NCI-H446 (cell line): Measurements from ENCODE around the gene TNFSF13.
A peak's percentile ranks its signal among the peaks of the same experiment; 100 is the strongest.

Source experiments
- DNase-seq, 2 experiments: peaks; one replicate each; lab custom pipeline; 2025; lab: John Stamatoyannopoulos, UW

The TNFSF13 gene

DNA sequence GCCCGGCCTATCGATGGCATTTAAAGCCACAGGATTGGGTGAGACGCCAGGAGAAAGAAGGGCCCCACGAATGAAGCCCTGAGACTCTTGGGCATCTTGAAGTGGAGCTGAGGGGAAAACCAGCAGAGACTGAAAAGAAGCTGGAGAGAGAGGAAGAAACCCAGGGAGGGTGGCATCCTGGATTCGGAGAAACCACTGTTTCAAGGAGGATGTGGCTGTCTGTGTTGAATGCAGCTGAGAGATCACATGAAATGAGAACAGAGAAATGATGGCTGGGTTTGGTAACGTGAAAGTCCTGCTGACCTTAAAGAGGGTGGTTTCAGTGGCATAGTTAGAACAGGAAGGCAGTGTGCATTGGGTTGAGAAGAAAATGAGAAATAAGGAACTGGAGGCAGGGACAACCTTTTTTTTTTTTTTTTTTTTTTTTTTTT, 5.9 kb upstream of the TNFSF13 start:
- no peak for DNase-seq

DNA sequence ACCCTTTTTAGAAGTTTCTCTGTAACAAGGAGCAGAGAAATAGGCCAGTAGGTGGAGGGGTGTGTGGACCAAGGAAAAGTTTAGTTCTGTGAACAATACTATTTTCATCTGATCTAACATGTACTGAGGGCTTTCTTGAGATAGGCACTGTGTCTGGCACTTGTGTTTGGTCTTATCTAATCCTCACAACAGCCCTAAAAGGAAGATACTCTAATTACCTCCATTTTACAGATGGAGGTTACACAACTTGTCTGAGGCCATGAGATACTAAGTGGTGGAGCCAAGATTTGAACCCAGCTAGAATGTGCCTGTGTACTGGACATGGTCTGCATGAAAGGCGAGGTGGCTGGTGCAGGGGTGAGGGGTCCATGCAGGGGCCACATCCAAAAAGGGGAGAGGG, 5.2 kb upstream of the TNFSF13 start:
- DNase-seq: no peak

DNA sequence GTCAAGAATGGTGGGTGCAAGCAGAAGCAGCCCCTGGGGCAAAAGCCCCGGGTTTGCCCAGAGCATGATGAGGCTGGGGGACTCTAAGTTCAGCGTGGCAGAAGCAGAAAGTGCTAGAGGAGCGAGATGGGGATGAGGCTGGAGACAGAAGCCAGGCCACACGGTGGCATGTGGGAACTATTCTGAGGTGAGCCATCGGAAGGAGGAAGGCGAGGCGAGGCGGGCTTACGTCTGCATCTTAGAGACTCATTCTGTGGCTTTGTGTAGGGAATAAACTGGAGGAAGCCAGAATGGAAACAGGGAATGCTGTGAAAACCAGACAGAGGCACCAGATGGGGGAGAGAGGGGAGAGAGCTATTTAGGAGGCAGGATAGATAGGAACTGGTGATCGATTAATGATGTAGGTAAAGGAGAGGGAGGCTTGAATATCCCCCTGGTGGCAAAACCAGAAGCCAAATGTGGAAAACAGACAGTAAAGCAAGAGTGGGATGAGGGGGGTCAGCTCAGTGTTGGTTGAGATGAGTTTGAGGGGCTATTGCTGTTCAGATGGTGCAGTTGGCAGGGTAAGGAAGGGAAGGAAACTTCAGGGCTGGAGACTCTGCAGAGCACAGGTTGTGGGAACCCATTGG, 3.1 kb upstream of the TNFSF13 start:
- no peak for DNase-seq

DNA sequence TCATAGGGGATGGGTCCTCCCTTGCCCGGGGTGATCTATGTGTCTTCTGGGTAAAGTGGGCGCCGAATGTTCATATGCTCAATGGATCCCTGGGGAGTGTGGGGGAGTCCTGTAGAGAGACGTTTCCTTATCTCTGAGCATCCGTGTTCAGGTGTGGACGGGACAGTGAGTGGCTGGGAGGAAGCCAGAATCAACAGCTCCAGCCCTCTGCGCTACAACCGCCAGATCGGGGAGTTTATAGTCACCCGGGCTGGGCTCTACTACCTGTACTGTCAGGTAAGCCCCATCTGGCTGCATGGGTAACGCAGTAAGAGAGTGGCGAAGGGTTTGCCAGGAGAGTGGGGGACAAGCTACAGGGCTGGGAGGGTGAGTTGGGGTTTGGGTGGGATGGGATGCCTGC, 1.9 kb upstream of the TNFSF13 start:
- DNase-seq: no peak

DNA sequence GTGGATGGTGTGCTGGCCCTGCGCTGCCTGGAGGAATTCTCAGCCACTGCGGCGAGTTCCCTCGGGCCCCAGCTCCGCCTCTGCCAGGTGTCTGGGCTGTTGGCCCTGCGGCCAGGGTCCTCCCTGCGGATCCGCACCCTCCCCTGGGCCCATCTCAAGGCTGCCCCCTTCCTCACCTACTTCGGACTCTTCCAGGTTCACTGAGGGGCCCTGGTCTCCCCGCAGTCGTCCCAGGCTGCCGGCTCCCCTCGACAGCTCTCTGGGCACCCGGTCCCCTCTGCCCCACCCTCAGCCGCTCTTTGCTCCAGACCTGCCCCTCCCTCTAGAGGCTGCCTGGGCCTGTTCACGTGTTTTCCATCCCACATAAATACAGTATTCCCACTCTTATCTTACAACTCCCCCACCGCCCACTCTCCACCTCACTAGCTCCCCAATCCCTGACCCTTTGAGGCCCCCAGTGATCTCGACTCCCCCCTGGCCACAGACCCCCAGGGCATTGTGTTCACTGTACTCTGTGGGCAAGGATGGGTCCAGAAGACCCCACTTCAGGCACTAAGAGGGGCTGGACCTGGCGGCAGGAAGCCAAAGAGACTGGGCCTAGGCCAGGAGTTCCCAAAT, 1.3 kb upstream of the TNFSF13 start:
- DNase-seq: no peak

DNA sequence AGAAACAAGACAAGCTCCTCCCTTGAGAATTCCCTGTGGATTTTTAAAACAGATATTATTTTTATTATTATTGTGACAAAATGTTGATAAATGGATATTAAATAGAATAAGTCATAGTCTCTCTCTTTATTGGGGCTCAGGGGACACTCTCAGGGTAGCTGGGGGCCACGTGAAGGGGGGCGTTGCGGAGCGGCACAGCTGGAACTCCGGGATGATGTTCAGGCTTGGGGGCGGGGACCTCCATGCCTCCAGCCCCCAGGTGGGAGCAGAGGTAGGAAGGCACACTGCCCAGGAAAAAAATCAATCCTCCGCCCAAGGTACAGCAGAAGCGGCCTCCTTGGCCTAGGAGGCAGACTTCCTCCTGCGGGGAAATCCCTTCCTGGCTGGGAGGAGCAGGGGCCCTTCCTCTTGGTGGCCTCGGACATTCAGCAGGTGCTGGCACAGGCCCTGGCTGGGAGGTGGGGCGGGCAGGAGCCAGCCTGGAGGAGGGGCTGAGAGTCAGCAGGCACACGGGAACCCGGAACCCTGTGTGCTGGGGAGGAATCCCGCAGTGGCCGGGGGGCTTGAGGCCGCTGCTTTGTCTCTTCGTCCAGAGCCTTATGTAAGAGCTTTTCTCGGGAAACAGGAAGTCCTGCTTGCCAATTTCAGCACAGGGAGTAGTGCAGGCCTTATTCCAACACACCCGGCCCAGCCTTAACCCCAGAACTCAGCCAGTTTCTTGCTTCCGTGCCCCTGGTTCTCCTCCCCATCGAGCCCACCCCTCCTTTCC, 591 bp upstream of the TNFSF13 start:
- peak in 1 of 2 experiments; percentile 19 for DNase-seq

DNA sequence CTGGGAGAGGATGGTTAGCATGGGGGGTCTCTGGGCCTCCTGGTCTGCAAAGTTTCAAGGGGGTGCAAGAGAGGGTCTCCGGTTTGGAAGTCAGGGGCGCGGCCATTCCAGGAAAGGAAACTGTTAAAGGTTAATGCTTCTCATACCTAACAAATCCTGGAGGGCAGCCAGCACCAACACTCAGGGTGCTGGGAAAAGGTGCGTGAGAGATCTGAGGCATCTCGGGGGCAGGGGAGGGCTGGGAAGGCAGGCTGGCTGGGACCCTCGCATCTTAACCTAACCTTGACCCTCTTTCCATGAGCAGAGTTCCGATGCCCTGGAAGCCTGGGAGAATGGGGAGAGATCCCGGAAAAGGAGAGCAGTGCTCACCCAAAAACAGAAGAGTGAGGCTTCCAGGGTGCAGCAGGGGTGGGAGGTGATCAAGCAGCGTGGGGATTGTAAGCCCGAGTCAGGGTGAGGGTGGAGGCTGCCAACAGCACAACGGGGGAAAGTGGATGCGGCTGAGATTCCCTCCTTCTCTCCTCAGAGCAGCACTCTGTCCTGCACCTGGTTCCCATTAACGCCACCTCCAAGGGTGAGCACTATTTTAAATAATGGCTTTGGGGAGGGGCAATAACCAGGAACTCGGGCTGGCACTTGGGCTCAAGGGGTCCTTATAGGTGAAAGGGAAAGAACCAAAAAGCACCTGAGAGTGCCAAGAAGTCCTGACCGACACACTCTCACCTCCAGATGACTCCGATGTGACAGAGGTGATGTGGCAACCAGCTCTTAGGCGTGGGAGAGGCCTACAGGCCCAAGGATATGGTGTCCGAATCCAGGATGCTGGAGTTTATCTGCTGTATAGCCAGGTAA, 996 bp downstream of the TNFSF13 start:
- no peak for DNase-seq

DNA sequence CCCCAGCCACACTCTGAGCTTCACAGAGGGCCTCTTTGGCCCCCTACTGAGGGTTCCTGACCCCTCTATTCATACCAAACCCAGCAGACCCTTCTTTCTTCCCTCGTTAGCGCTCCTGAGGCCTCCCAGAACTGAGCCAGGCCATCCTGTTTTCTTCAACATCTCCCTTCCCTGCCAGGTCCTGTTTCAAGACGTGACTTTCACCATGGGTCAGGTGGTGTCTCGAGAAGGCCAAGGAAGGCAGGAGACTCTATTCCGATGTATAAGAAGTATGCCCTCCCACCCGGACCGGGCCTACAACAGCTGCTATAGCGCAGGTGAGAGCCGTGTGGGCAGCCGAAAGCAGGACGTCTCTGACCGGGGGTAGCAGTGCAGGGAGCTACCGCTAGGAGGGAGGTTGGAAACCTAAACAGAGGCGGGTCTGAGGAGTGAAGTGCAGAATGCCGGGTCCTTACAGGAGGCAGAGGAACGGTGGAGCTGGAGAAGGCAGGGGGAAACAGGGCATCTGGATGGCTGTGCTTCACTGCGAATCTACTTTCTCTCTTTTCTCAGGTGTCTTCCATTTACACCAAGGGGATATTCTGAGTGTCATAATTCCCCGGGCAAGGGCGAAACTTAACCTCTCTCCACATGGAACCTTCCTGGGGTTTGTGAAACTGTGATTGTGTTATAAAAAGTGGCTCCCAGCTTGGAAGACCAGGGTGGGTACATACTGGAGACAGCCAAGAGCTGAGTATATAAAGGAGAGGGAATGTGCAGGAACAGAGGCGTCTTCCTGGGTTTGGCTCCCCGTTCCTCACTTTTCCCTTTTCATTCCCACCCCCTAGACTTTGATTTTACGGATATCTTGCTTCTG, 1.9 kb downstream of the TNFSF13 start:
- DNase-seq: no peak

DNA sequence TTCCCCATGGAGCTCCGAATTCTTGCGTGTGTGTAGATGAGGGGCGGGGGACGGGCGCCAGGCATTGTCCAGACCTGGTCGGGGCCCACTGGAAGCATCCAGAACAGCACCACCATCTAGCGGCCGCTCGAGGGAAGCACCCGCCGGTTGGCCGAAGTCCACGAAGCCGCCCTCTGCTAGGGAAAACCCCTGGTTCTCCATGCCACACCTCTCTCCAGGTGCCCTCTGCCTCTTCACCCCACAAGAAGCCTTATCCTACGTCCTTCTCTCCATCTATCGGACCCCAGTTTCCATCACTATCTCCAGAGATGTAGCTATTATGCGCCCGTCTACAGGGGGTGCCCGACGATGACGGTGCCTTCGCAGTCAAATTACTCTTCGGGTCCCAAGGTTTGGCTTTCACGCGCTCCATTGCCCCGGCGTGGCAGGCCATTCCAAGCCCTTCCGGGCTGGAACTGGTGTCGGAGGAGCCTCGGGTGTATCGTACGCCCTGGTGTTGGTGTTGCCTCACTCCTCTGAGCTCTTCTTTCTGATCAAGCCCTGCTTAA, 2.6 kb downstream of the TNFSF13 start:
- DNase-seq: peak; percentile 50 to 85

DNA sequence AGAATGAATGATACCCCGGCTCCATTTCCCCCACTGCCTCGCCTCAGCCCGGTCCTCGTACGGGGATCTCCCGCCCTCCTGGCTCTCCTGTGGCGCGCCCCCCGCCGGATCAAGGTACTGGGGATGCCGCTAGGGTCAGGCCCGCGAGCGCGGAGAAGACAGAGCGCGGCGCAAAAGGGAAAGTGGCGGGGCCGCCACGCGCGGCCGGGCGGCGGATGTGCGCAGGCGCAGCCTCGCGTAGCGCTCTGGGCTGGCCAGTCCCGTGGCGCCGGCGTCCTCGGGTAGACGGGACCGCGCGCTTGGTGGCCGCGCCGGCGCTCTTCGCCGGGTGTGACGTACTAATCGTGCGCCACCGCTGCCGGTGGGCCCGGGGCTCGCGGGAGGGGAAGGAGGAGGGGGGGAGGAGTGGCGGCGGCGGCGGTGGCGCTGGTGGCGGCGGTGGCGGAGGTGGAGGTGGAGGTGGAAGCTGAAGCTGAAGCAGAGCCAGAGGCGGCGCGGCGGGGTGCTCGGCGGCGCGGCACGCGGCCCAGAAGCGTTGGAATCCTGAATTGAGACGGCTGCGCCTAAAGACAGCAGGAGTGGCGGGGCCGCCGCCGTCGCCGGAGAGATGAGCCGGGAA, 3.1 kb downstream of the TNFSF13 start, which contains the start of gene SENP3:
SENP3 (plus strand) TSS at position 331 of the 619 bp plus-strand sequence. CDS start 1,158 bp downstream, outside the sequence.
- DNase-seq: peak; percentile 54 to 93

DNA sequence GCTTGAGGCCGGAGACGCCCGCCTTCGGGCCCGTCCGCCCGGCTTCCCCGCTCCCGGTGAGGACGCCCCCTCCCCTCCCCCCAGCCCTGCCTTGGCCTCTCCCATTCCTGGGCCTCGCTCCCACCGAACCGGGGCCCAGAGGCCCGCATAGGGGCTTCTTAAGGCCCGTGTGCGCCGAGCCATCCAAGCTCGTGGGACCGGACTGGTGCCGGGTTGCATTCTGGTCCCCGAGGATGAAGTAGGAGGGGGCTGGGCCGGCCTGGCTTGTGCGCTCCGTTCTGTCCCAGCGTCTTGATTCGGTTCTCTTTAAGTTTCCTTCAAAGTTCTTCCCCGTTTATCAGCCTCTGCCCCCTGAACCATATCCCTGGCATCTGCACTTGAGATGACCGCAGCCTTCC, 3.7 kb downstream of the TNFSF13 start:
- no peak for DNase-seq

DNA sequence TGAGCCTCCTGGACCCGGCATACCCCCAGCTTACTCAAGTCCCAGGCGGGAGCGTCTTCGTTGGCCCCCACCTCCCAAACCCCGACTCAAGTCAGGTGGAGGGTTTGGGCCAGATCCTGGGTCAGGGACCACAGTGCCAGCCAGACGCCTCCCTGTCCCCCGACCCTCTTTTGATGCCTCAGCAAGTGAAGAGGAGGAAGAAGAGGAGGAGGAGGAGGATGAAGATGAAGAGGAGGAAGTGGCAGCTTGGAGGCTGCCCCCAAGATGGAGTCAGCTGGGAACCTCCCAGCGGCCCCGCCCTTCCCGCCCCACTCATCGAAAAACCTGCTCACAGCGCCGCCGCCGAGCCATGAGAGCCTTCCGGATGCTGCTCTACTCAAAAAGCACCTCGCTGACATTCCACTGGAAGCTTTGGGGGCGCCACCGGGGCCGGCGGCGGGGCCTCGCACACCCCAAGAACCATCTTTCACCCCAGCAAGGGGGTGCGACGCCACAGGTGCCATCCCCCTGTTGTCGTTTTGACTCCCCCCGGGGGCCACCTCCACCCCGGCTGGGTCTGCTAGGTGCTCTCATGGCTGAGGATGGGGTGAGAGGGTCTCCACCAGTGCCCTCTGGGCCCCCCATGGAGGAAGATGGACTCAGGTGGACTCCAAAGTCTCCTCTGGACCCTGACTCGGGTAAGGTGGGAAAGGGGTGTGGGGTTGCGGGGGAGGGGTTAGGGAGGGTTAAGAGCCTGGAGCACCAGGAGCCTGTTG, 4.7 kb downstream of the TNFSF13 start:
- no peak for DNase-seq

DNA sequence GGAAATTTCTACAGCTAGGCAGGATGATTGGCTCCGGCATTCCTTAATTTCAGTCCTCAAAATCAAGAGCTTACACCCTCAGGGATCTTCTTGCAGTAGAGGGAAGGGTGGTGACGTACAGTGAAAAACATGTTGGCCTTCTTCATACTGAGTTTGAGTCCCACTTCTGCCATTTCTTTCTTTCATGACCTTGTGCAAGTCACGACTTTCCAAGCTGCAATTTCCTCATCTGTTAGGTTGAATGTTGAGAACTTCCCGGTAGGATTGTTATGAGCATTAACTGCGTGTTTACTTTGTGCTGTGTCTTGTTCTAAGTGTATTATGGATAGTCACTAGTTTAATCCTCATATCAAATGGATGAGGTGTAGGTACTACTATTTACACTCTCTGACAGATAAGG, 11.0 kb downstream of the TNFSF13 start:
- DNase-seq: no peak

DNA sequence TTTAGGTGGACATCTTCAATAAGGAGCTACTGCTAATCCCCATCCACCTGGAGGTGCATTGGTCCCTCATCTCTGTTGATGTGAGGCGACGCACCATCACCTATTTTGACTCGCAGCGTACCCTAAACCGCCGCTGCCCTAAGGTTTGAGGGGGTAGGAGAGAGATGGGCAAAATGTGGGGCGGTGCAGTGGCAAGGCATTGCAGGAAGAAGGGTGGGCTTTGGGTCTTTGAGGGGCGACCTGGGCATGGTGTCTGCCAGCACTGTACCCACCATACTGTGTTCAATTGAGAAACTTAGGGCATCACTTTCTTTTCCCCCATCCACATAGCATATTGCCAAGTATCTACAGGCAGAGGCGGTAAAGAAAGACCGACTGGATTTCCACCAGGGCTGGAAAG, 11.8 kb downstream of the TNFSF13 start:
- DNase-seq: no peak

DNA sequence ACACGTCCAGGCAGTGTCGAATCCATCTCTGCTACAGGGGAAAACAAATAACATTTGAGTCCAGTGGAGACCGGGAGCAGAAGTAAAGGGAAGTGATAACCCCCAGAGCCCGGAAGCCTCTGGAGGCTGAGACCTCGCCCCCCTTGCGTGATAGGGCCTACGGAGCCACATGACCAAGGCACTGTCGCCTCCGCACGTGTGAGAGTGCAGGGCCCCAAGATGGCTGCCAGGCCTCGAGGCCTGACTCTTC, 13.7 kb downstream of the TNFSF13 start:
- DNase-seq: no peak

DNA sequence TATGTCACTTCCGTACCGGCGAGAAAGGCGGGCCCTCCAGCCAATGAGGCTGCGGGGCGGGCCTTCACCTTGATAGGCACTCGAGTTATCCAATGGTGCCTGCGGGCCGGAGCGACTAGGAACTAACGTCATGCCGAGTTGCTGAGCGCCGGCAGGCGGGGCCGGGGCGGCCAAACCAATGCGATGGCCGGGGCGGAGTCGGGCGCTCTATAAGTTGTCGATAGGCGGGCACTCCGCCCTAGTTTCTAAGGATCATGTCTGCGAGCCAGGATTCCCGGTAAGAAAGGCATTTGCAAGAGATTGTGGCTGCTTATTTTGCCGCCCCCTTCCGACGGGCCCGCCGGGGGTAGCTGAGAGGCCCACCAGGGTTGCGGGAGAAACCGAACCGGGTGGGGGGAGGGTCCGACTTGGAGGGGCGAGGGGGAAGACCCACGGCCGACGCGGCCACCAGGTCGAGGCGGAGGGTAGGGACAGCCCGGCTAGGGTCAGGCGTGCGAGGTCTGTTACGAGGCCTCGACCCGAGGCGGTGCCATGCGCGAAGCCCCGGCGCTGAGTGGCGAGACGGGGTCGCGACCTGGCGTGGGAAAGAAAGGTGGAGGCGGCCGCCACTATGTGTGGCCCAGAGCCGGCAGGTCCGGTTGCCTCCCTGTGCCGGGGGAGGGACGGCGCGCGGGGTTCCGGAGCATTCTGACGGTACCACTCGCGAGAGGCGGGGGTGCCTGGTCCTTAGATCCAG, 14.2 kb downstream of the TNFSF13 start:
- peak; percentile 95 to 99 for DNase-seq

DNA sequence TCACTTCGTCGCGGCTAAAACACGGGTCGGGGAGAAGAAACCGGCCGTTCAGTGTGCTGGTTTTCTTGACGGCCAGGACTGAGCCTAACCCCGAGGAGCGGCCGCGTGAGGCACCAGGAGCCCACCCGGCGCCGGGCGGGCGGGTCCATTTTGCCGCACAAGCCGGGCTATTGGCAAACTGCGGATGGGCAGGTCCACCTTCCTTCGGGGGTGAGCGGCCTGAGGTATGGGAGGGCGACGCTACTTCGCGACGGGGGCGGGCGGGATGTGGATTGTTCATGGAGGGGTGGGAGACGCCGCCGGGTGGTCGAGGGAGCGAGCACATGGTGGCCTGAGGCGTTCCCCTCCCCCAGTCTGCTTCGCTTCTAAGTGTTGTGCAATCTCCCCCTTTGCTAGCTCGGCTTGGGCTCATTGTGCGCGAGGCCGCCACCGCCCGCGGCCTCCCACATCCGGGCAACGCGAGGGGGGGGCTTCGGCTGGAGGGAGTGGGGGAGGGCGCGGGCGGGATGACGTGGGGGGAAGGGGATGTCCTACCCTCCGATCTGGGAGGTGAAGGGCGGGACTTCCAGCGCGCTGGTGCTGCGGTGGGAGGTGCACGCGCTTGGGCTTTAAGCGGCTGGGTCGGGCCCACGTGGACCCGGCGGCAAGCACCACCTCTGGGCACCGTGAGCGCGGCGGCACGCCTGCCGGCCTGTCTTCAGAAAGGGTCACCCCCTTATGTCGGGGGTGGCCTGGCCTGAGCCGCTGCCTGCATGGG, 15.0 kb downstream of the TNFSF13 start:
- DNase-seq: peak; percentile 52 to 87

DNA sequence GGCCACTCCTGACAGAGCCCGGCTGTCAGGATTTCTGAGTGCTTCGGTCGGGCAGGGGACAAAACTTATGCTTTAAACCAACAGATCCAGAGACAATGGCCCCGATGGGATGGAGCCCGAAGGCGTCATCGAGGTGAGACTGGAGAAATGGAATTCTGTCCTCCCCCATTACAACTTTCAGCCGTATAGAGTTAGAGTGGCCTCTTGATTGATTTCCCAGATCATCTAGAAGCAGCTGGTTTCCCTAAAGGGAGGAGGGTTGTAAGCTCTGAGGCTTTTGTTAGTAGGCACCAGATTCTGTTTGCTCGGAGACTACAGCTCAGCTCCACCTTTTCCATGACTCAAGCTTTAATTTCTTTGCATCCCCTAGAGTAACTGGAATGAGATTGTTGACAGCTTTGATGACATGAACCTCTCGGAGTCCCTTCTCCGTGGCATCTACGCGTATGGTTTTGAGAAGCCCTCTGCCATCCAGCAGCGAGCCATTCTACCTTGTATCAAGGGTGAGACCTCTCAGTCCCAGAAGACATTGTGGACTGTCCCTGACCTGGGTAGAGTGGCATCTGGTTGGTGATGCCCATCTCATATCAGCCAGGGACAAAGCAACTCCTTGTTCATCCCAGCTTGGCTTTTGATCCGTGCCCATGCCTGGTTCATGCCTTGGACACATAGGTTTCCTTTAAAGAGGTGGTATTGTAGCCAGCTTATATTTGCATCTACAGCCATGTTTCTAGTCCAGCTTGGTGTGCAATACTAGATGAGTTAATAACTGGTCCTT, 15.8 kb downstream of the TNFSF13 start:
- DNase-seq: no peak
